Measurements from ENCODE around the gene MRAS.

MRAS gene

DNA sequence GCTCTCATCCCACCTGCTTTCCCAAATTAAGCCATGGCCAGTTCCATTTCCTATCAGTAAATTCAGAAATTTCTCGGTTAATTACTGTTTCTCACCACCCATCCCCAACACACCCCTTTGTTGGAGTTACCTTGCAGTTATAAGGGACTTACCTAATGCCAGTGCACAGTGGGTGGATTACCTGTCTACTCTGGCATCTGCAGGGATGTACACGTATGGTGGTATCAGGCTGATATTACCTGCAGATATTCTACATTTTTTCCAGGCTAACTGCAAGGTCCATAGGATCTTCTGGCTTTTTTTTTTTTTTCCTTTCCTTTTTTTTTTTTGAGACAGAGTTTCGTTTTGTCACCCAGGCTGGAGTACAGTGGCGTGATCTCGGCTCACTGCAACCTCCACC lies 7.9 kb upstream of the MRAS start:
- no peak for DNase-seq (ENCODE audit: low read depth)

DNA sequence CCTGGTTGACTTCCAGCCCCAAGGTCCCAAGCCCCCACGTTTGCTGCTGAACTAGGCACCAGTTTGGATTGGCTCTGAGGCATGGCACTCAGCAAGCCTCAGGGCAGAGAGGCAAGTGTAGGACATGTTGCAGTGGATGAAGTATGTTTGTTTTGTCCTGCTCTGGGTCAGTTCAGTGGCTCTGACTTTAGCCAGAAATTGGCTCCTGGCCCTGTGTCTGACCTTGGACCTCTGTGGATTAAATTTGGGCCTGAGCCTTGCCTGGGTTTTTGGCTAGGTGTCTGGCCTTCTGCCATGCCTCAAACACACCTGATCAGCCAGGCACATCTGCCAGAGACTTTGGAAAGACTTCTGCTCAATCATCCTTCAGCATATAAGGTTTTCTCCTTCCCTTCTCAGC lies 3.6 kb upstream of the MRAS start:
- DNase-seq (ENCODE audit: low read depth), result no peak

DNA sequence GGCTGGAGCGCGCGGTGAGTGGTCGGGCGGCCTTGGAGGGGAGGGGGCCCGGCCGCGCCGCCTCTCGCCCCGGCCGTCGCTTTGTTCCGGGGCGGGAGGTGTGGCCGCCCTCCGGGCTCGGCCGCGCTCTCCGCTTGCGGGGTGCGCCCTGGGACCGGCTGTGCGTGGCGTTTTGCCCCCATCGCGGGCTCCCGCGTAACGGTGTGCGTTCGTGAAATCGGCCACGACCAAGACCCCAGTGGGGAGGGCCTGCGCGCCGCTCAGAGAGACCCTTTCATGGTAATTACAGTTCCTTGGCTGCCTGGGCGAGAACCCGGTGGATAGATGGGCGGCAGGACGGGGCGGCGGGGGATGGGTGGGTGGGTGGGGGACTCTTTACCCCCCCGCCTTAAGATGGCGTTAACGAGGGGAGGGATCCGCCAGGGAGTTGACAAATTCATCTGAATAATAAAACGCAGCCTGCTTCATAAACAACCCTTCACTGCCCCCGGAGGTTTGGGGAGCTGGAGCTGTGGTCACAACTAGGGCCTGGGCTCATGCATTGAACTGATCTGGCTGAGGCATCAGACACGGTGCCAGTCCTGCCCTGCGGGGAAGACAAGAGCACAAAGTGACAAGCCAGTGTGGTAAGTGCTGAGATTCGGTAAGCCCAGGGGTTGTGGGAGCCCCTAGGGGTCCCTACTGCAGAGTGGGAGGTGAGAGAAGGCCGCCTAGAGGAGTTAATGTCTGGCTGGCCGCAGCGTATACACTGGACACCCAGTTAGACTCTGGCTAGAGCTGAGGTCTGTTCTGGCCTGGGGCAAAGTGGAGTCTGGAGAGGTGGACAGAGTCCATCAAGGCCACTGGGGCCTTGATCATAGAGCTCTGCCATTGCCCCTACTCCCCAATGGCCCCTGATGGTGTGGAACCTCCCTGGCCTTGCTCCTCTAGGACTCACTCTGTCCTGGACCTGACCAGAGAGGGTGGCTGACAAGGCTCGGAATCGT lies 668 bp downstream of the MRAS start:
- no peak for DNase-seq (ENCODE audit: low read depth)

DNA sequence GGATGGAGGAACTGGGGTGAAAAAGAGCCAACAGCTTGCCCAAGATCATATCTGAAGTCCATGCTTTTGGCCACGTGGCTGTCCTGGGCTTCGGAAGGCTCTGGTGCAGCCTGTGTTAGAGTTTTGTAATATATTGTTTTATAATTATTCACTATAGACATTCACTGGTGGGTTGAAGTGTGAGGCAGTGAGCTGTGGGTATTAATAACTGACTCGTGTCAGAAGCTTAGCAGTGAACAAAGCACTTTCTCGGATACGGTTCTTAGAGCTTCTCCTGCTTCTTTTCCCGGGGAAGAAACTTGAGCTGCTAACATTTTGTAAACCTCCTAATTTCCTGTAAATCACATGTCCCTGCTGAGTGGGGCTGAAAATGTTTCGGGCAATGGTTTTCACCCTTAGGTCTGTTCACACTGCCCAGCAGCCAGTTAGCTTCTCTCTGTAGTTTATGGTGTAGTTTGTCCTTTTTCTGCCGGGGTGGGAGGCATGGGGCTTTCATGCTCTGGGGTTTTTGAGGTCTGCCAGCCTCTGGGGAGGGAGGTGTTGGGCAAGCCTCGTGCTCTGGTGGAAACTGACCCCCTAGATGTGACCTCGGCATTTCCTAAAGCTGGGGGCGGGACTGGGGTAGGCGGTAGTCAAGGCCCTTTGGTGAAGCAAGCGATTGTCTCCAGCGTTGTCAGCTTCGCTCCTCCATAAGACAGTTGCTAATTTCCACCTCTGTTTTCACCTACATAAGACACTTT lies 1.7 kb downstream of the MRAS start:
- DNase-seq (ENCODE audit: low read depth), result no peak

DNA sequence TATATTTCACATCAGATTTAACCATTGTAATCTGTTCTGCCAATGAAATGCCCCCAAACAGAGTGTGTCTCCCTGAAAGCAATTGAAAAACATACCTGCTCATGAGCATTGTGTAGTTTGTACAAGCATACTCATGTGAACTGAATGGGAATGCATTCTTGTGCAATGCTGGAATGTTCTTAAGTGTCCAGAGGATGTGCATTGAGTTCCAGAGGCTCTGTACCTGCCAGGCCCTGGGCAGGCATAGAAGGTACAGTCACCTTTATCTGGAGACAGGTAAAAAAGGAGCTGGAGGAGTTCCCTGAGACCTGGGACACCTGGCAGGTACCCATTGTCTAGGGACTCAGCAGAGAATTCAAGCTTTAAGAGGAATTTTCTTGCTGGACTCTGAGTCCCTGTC lies 2.8 kb downstream of the MRAS start:
- DNase-seq (ENCODE audit: low read depth), result no peak

DNA sequence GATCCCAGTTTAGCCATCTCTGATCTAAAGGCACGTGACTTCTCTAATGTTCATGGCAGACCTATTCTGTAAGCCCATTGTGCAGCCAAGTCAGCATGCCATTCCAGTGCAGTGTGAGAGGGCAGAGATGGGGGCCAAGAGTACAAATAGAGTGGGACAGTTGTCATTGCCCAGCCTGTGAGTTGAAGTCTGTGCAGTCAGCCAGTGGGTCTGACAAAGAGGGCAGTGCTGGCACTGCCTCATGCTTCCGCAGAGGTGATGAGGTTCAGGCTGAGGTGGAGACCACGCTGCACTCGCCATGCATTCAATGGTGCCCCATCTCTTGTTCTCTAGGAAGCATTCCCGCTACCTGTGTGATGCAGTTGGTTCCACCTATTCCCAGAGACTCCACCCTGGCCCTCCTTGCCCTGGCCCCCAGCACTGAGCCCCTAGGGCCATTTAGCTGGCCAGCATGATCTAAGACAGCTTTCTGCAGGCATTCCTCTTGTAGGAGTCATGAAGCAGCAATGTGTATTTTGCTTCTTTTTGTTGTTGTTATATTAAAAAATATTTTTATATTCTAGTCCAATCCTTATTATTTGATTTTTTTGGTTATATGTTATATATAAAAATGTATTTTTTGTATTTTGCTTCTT lies 3.7 kb downstream of the MRAS start:
- no peak for DNase-seq (ENCODE audit: low read depth)

DNA sequence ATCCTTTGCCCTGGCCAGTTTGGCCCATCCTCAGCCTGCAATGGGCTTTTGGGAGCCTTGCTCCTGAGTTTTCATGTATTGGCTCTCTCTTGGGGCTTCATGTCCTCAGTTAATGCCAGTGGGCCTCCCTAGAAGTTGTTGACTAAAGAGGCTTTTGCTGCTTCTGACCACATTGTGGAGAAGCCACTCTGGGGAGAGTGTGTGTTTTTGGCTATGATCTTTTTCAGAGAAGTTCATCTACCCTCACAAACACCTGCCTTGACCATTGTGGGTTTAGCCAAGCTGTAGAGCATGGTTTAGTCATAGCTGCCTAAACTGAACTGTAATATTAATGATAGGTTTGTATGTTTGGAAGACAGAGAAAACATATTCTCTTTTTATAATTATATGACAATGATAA lies 6.0 kb downstream of the MRAS start:
- DNase-seq (ENCODE audit: low read depth), result no peak

DNA sequence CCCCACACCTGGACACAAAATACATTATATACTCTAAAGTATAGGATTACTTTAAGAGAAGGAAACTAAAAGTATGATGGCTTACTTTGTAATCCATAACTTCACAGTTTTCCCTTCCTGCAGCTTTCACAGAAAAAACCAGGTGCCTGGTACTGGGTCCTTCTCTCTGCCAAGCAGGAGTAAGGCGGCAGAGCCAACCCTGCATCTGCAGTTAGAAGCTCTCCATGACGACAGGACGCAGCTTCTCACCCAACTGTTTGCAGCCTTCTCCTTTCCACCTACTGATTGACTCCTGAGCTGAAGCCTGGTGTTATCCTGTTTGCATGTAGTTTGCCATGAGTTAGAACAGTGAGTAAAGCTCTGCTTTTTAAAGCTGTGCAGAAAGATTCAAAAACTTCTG lies 6.7 kb downstream of the MRAS start:
- DNase-seq (ENCODE audit: low read depth), result no peak

DNA sequence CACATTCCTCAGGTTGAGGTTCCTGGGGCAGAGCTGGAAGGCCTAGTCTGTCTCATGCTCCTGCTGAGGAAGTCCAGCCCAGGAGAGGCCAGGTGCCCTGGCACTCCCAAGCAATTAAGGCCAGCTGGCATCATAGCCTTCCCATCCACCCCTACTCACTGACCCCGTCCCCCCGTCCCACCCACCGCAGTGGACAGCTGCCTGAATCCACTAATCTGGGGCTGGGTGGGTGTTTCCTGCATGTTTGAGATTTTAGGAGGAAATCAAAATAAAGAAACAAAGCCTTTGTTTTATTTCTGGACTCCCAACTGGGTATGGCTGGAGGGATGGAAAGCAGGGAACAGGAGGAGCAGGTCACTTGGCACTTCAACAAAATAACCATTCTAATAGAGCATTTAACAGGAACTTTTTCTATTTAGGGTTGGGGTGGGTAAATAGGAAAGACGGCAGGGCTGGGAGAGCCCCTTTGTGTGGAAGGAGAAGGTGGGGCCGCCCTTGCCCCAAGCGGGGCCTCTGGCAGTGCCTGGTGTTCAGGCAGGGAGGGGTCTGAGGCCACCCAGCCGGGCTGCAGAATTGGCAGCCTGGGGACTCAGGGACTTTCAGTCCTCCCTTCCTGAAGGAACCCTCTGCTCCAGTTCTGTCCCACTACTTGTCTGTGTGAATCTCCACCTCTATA lies 8.5 kb downstream of the MRAS start:
- no peak for DNase-seq (ENCODE audit: low read depth)

DNA sequence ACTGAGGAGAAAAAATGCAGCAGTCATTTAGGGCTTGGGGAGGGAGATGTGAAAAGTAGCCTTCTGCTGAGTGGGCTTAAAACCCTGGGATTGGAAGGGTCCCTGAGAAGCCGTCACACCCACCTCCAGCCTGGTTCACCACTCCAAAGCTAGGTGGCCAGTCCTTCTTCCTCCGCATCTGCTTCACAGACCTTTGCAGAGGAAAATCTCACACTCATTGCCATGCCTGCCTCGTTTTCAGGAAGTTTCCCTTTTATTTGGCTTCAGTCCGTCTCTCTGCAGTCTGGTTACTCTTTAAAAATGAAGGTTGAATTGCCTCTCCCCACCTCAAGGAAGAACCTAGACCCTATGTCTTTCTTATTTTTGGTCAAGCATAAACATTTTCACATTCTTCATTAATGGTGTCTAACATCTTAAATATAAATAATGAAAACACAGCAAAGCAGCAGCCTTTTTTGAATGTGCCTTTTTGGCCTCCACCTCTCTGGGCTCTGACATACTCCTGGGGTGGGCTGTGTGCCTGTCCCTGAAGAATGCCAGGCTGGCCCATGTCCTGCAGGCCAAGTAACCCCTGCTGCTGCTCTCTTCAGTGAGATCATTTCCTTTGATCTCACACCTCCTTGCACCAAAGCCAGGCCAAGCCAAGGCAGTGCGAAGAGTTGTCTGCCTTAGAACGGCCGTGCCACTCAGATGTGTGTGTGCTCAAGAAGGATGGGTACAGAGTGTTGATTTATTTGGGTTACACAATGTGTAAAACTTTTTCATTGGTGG lies 11.0 kb downstream of the MRAS start:
- DNase-seq (ENCODE audit: low read depth), result no peak

DNA sequence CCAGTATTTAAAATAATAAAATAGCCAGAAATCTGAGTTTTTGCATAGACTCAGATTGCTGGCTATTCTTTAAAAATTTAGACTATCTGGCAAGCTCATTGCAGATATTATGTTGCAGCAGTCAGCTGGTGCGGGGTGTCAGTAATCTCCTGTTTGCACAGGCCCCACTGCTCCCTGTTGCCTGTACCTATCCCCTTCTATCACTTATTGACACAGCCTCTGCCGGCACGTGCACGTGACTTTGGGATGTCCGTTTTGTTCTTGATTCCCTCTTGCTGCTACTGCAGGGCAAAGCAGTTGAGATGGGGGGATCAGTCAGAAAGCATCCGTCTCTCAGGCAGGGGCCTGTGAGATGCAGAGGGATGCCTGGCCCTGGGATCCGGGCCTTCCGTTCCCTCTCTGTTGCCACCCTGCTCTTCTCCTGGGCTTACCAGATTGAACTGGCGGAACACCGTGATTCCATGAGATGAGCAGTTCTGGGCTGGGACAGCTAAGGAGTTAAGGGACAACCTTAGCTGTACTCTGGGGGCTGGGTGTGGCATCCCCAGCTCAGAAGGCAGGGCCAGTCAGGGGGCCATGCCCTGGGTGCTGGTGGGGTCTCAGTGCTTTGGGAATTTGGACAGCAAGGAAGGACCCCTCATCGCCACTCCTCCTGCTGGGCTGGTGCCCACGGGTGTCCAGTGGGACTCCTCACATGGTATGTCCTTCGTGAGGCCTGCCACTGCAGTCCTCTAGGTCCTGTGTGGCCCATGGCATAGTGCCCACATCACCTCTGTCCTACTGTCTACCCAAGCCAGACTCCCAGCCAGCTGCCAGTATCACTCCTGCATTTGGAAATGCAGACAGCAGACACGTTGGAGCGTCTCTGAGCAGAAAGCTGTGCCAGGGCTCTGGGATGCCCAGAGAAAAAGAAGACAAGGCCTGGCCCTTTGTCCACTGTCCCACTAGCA lies 11.8 kb downstream of the MRAS start:
- DNase-seq (ENCODE audit: low read depth), result no peak

DNA sequence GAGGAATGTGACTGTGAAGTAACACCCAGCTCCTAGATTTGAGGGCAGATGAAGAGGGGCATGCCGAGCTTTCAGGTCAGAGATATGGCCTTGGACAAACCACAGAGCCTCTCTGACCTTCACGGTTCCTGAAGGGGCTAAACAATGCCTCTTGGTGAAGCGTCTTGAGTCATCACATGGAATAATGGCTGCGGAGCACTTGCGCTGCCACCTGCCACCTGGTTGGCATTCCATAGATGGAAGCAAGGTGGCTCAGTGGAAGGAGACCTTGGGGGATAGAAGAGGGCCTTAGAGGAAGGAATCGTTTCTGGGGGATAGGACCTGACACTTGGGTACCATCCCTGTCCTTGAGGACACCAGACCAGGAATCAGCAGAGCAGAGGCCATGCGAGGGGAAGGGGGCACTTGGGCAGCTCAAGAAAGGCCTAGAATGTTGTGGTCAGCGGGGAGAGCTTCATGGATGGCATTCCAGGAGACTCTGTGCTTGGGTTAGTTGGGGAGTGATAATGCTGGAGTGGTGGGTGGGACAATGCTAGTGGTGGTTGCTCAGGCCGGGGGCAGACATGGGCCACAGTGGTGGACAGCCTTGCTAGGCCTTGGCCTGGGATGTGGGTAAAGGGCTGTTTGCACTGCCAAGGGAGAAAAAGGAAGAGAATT lies 12.6 kb downstream of the MRAS start:
- DNase-seq (ENCODE audit: low read depth), result no peak

DNA sequence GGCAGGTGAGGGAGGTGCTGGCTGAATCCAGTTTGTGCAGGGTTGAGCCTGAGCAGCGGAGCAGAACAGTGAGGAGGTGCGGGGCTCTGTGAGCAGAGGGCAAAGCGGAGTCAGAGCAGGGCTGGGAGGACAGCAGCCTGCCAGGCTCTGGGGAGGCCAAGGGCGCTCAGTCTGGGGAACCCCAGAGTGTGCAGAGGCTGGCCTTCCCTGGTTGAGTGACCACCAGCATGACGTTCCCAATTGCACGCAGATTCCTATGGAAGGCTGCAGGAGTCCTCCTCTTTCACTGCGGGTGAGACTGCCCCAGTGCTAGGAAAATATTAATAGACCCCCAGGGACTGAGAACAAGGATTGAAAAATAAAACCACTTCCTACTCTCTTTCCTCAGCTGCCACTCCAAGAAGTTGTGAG lies 13.2 kb downstream of the MRAS start:
- no peak for DNase-seq (ENCODE audit: low read depth)

DNA sequence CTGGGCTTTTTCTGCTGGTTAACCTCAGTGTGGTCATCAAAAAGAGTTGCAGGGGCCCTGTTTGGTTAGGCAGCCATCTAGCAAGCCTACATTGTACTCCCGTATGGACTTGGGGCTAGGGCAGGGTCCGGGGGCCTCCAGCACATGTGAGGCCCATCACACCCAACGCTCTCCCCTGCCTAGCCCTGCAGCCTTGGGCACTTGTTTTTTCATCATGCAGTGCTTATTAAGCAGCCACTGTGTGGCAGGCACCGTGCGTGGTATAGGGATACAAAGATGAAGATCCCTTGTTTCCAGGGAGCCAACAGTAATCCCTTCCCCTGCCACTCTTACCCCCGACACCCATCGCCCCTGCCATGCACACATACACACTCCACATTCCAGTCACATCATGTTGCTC lies 14.2 kb downstream of the MRAS start:
- DNase-seq (ENCODE audit: low read depth), result no peak

DNA sequence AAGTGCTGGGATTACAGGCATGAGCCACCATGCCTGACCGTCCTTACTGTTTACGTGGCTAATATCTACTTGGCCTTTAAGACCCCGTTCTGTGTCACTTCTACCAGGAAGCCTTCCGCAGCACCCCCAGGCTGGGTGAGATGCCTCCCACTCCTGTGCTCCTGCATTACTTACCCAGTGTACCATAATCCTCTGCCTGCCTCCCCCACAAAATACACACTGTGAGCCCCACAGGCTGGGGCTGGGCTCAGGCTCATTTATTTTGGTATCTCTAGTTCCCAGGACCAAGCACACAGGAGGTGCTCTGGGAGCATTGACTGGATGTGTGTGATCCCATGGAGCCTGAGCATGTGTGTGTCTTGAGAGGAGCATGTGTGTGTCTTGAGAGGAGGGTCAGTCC lies 14.9 kb downstream of the MRAS start:
- DNase-seq (ENCODE audit: low read depth), result no peak

DNA sequence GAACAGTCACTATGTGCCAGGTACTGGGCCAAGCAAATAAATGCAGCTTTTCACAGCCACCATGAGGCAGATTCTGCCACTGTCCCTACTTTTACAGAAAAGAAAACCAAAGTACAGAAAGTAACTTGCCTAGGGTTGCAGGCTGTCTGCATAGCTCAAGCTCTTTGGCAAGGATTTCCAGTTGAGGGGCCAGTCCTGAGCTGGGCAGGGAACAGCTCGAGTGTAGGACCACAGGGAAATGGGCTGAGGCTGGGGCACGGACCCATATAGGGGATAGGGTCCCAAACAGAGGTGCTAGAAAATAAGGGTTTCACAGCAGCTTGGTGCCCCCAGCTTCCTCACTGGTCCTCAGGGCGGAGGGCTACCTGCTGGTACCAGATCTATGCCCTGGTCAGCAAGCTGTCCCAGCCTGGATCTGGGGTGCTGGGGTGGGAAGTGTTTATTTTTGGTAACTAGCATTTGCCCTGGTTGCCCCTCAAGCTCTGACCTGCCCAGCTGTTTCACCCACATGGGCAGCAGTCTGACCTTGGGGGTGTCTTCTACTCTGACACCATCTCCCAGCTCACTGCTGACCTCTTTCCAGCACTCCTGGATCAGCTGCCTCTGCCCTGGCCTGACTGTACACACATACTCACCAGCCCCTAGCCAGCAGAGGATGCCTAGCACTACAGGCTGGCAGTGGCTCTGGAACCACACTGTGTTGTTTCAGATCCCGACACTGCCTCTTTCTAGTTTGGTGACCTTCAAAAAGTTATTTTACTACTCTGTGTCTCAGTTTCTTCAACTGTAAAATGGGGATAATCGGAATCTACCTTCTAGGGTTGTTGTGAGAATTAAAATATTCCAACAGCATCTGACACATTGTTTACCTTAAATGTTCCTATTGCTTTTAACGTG lies 16.2 kb downstream of the MRAS start:
- no peak for DNase-seq (ENCODE audit: low read depth)

DNA sequence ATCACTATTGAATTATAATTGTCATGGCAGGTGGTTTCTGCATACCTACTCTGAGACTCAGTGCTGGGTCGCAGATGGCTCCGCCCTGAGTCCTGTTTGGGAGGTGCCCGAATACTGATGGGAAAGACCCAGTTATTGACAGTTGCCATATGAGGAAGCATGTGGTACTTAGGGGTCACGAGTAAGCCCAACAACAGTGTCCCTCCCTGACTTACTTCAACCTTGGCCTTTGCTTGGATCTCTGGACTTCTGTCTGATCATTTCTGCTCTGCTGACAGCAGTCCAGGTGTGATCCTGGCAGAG lies 16.8 kb downstream of the MRAS start:
- DNase-seq (ENCODE audit: low read depth), result no peak

DNA sequence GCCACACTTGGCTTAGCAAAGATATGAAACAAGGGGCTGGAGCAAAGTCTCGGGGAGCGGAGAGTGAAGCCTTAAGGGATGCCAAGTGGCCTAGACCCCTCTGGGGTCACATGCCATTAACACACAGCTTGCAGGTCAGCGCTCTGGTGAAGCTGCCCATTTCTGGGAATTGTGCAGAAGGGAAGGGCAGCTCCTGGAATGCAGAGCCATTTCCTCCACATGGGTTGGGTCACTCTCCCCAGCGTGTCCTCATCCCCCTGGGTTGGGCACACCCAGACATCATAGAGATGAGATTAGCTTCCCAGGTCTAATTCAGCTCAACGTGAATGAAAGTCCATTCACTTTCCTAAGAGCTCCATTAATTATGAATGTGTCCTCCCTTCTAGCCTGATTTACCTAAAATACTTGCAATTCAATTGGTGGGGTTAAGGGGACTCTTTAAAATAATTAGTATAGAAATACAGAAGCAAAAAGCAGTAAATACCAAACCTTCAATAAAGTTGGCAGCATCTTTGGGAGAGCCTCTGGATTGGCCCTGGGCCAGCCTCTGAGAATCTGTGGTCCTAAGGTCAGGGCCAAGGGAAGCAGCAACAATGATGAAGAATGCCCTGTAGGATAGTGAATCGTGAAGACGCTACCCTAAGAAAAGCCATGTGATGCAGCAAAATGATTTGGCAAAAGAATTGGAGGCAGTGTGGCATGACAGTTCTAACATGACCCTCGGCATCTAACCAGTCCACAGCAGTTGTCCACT lies 17.8 kb downstream of the MRAS start:
- DNase-seq (ENCODE audit: low read depth), result no peak

Data from stimulated activated CD8-positive, alpha-beta memory T cell treated with anti-CD3 and anti-CD28 coated beads, Interleukin-12 subunit alpha, Interleukin-12 subunit beta, amount 100 ng/mL, for 4 hours (primary cell).